ENCODE measurements around the gene TRAF7.

- no peak for TF ChIP-seq CTCF (IDR thresholded peaks at IDR 0.05)
- no peak for TF ChIP-seq POLR2A (IDR thresholded peaks at IDR 0.05)
These were observed 40.0 kb upstream of the TRAF7 start for GRCh38 chr16:2115591-2115973.

All from body of pancreas (tissue), 4 donors.